Measurements from ENCODE around the gene PTGES2.
"Not testable (repeated sequence)": the region's sequence is repeated elsewhere in the genome, so short reads cannot be mapped to it uniquely, and the experiment has no call there.

The PTGES2 gene

DNA sequence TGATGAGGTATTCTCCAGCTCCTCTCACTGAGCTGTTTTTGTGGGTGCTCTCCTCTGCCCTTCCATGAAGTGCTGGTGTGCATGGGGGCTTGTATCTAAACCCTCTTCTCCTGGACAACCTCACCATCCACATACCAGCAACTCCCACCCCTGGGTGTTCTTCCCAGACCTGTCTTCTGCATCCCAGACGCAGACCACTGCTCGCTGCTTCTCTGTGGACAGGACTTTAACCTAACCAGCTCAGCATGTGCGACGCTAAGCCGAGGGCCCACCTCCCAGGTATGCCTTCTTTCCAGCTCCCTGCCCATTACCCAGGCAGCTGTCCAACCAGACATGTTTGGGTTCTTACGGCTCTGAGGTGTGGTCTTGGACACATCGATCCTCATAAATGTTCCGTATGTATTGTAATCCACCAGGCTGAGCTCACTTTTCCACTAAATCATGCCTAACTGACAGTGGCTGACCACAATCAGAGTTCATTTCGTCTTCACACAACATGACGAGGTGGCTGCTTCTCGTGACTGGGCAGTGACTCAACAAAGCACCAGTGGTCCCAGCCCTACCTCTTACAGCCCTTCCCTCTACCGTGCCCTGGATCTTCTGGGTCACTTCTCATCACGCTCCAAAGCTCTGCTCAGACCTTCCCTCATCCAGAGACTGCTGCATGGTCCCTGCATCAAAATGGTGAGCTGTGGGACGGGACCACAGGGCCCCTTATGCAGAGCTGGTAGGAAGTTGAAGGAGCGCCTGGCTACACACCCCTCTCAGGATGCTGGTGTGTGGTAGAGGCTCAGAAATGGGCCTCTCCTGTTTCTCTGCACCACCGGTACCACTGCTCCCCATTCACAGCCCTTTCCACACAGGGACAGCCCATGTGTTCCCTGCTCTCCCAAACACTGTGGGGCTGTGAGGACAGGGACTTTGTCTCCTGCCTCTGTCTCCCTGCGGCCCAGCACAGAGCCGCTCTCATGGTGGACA is 9.6 kb upstream of the PTGES2 start:
- DNase-seq (ENCODE audit: low read depth in 1 of 2, low spot score in 1 of 2) = no peak

DNA sequence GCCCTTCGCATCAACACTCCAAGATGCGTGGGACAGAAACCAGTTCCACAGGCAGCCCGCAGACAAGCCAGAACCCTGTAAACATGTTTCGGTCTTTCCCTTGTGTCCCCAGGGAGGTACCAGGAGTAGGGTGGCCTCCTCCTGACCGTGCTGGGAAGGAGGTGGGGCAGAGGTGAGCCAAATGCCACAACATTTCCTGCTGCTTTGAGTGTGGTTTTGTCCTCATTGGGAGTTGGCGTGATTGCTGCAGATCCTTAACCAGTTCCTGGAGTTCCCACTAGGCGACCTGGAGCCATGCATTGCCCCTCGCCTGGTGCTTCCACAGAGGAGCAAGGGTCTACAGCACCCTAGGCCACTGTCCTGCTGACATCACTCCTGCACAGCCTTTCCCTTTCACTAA is 8.0 kb upstream of the PTGES2 start:
- DNase-seq (ENCODE audit: low read depth in 1 of 2, low spot score in 1 of 2) = not testable (repeated sequence)

DNA sequence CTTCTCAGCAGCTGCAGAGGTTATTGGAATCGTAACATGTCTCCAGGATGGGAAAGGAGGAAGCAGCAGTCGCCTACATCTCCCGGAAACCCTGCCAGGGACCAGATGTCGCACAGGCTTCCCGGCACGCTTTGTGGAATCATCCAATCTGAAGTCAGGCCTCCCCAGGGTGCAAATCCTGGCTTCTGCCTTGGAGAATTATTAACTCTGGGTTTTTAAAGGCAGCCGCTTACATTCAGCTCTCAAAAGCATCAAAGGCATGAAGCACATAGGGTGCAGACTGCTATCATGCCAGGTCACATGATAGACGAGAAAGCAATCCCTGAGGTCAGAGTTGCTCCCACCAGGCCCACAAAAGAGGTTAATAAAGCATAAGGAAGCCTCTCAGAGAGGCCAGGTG is 4.6 kb upstream of the PTGES2 start:
- not testable (repeated sequence) for DNase-seq (ENCODE audit: low read depth in 1 of 2, low spot score in 1 of 2)

- not testable (repeated sequence) for DNase-seq (ENCODE audit: low read depth in 1 of 2, low spot score in 1 of 2)
Measured at GRCh38 chr9:128131346-128131745, 3.8 kb upstream of the PTGES2 start.

DNA sequence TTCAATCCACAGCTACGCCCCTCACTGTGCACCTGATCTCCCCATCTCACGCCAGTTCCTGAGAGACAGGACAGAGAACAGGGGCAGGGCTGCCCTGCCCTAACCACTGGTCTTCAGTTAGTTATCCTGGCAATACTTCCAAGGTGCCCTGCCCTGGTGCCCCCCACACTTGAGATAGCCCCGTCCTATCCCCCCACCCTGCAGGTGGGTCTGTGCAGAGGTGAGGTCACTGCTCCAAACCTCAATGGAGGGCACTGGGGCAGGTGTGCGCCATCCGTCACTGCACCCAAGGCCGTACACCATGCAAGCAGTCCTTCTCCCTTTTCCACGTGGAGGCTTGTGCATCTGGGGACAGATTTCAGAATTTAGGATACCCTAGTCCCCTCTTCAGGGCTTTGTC is 3.1 kb upstream of the PTGES2 start:
- not testable (repeated sequence) for DNase-seq (ENCODE audit: low read depth in 1 of 2, low spot score in 1 of 2)

- DNase-seq (ENCODE audit: low read depth in 1 of 2, low spot score in 1 of 2) = peak; percentile 26 to 33
Measured at GRCh38 chr9:128129976-128130590, 2.6 kb upstream of the PTGES2 start.

GRCh38 chr9:128128836-128129590 is 1.5 kb upstream of the PTGES2 start:
- no peak for DNase-seq (ENCODE audit: low read depth in 1 of 2, low spot score in 1 of 2)

GRCh38 chr9:128127990-128128835 is 684 bp upstream of the PTGES2 start:
- DNase-seq (ENCODE audit: low read depth in 1 of 2, low spot score in 1 of 2) = peak; percentile 73

DNA sequence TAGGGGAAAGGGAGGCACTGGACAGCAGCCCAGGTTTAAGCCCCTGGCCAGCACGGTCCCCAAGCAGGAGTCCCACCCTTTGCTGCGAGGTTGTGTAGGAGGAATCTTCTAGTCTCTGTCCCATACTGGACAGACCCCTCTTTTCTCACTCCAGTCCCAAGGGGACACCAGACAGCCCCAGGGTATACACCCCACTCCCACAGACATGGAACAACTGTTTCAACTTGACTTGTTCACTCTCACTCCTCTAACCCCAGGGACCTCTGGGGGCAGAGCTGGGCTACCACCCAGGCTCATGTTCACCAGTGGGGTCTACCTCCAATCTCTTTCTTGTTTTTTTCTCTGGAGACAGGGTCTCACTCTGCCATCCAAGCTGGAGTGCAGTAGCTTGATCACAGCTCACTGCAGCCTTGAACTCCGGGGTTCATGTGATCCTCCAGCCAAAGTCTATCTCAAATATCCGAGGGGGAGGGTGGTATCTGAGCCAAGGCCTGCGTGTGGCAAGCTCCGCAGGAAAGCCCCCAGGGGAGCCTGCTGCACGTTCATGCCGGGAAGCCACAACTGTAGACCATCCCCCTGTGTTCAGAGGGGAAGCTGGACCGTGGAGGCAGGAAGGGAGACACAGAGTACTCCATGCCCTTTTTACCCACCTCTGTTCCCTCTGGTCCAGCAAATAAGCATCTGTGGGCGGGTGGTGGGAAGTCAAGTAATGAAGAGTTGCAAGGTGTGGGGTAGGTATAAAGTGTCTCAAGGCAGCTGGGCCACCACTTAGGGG is 1.8 kb downstream of the PTGES2 start:
- DNase-seq (ENCODE audit: low read depth in 1 of 2, low spot score in 1 of 2) = no peak

- DNase-seq (ENCODE audit: low read depth in 1 of 2, low spot score in 1 of 2) = no peak
Measured at GRCh38 chr9:128124873-128125579, 2.5 kb downstream of the PTGES2 start.

GRCh38 chr9:128124451-128124850 is 3.1 kb downstream of the PTGES2 start:
- DNase-seq (ENCODE audit: low read depth in 1 of 2, low spot score in 1 of 2) = no peak

GRCh38 chr9:128123451-128124080 is 4.0 kb downstream of the PTGES2 start:
- DNase-seq (ENCODE audit: low read depth in 1 of 2, low spot score in 1 of 2) = no peak

GRCh38 chr9:128122809-128123175 is 4.7 kb downstream of the PTGES2 start:
- DNase-seq (ENCODE audit: low read depth in 1 of 2, low spot score in 1 of 2) = no peak

DNA sequence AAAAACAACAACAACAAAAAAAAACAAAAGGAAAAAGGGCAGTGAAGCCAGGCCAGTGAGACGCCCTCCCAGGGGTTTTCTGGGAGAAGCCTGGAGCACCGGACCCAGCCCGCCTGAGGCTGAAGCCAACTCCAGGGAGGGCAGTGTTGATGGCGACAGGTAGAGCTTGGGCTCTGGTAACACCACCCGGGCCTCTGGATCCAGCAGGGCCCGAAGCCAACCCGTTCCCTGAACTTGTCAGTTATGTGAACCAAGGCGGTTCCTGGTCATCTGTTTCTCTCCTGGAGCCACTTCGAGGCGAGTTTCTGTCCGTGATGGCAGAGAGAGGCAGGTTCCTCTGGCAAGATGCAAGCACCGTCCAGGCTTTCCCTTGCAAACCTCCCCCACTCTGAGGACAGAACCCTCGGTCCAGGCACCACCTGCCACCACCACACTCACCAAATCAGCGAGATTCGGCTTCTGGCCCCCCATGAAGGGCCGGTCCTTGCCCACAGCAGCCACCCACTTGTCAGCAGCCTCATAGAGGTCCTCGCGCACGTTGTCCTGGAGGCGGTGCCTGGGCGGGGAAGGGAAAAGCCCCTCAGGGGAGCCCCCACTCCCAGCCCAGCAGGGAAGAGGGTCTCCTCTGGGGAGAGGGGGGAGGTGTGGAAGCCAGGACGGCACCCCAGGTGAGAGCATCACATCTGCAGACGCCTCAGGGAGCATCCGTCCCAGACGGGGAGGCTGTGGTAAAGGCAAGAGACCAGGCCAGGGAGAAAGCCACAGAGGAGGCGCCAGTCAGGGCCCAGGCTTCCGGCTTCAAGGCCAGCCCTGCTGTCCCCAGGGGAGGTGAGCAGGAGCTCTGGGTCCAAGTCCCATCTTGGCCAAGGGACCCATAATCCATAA is 5.4 kb downstream of the PTGES2 start:
- no peak for DNase-seq (ENCODE audit: low read depth in 1 of 2, low spot score in 1 of 2)

GRCh38 chr9:128121466-128121810 is 6.1 kb downstream of the PTGES2 start:
- DNase-seq (ENCODE audit: low read depth in 1 of 2, low spot score in 1 of 2) = no peak

DNA sequence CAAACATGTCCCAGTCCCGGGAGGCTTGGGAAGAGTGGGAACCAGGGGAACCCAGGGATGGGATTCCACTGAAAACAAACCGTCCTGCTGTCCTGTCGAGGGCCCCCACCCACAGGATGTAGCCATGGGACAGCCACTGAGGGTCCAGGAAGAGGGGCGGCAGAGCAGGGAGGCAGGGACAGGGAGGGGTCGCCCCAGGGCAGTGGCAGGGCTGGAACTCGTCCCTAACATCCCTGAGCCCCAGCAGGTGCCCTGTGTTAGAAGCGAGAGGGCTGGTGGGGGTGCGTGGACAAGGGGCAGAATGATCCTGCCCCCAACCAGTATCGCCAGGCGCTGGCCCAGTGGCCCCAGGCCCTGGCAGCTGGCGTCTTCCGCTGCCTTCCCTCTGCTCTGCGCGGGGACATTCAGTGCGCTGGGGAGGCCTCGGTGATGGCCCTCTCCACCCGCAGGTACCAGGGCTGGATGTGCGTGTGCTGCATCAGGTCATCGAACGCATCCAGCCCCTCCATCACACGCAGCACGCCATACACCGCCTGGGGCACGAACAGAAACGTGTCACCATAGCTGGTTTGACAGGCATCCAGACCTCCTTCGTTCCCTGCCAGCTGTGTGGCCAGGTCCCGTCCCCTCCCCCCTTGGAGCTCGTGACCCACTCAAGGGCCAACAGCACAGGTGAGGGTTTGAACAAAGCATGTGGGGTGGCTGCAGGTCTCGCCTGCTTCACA is 6.6 kb downstream of the PTGES2 start:
- DNase-seq (ENCODE audit: low read depth in 1 of 2, low spot score in 1 of 2) = no peak

DNA sequence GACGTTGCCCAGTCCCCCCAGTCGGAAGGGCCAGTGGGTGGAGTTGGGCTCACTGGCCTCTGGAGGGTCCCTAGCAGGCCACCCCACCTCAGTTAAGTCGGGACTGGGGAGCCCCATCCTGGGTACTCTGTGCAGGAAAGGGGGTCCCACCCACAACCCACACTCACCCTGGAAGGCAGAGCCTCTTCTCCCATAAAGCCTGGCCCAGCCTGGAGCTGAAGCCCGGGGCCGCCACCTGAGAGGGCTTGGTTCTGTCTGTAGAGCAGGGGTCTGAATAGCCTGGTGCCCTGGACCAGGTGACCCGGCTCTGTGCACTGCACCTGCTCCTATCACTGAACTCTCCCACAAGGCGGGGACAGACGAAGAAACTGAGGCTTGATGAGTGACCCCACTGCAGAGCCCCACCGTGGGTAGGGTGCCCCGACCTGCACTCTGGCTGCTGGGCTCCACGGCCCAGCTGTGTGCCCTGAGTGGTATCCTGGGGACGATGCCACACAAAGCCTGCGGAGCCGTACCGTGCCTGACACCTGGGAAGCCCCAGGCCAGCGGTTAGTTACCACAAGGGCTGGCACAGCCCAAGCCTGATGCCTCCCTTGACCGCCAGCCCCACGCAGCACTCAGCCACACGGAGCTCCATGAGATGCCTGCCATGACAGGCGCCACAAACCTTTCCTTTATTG is 7.3 kb downstream of the PTGES2 start:
- no peak for DNase-seq (ENCODE audit: low read depth in 1 of 2, low spot score in 1 of 2)
